ENCODE results near the gene RAB31.

- TF ChIP-seq CTCF (IDR thresholded peaks at IDR 0.05) (no peak), POLR2AphosphoS5 (IDR thresholded peaks at IDR 0.05; ENCODE audit: low read depth, low read length) (no peak)
These were observed 170.7 kb downstream of the RAB31 start for GRCh38 chr18:9878783-9879242.
